Hindlimb muscle (tissue), 1 donor: Measurements from ENCODE around the gene RNU1-4. TPM values are rescaled to one million over a fixed set of nuclear protein-coding genes. Genes with fewer than 3 reads are reported as not detected.
"Not testable (repeated sequence)": the region's sequence is repeated elsewhere in the genome, so short reads cannot be mapped to it uniquely, and the experiment has no call there.

ENCODE experiments used
- DNase-seq: peaks from one replicate; pipeline ENCODE4 v3.0.0-alpha.2; 2013
- polyA plus RNA-seq: library from polyadenylated mRNA; unstranded; fragments of 120-200 nt; gene quantifications from one replicate; pipeline ENCODE4 v1.2.1, GENCODE V29; 2013; ENCODE audit not compliant: insufficient read length

The RNU1-4 gene
- polyA plus RNA-seq, 1 donor: not detected

DNA sequence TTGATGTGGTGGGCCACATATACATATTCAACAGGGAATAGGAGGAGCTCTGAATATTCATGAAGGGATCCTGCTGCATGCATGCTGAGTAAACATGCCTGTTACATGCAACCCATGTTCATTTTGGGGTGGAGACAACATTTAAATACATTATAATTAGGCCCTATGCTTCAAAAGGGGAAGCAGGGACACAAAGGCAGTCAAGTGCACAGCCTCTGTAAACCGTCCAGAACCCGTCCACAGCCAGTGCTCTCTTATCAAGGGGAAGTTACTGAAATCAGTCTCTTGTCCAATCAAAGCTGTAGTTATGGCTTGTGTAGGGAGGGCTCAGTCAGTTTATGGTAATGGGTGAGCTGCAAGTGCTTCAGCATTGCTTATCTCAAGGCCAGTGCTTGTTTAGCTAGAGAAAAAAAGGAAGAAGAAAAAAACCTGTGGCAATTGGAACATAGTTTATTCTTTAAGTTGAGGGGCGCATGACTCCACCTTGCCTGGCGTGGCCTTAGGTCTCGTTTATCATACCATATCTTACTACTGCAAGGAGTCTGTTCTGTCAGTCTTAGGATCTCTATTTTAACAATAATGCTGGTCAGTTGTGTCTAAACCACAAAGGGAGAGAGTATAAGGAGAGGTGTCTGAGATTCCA lies 7.9 kb upstream of the RNU1-4 start:
- not testable (repeated sequence) for DNase-seq

GRCh38 chr1:16741230-16741629 lies 914 bp downstream of the RNU1-4 start:
- not testable (repeated sequence) for DNase-seq

DNA sequence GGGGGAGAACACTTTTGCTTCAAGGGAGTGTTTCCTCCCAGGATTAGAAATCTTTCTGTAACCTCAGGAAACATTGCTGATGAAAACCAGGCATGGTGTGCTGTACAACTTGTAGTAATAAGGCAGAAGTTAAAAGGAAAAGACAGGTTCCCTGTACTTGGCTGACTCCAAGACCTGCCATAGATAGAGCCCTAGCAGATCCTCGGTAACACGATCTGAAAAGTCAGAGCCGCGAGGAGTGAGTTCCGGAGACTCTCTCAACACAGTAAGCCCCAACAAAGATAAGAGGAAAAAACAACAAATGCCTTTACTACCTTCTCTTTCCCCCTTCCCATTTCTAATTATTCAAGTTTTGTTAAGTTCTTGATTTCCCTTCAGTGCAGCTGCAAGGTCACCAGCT lies 7.3 kb downstream of the RNU1-4 start:
- DNase-seq: not testable (repeated sequence)

DNA sequence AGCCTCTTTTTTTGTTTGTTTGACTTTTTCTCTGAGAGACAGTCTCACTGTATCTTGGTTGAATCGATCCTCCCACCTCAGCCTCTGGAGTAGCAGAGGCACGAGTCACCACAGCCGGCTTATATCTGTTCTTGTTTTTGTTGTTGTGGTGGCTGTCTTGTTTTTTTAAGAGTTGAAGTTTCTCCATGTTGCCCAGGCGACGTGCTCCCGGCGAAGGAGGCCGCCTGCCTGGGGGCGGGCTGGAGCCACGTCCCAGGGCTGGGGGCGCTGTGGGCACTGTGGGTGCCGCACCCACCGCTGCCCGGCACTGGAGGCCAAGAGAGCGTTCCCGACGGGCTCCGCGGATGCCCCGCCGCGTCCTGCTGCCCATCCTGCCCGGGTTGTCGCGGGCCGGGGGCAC lies 8.4 kb downstream of the RNU1-4 start:
- DNase-seq: not testable (repeated sequence)

- DNase-seq: not testable (repeated sequence)
These were observed 9.9 kb downstream of the RNU1-4 start for GRCh38 chr1:16749910-16750888.

- not testable (repeated sequence) for DNase-seq
These were observed 12.5 kb downstream of the RNU1-4 start for GRCh38 chr1:16752770-16753169.

DNA sequence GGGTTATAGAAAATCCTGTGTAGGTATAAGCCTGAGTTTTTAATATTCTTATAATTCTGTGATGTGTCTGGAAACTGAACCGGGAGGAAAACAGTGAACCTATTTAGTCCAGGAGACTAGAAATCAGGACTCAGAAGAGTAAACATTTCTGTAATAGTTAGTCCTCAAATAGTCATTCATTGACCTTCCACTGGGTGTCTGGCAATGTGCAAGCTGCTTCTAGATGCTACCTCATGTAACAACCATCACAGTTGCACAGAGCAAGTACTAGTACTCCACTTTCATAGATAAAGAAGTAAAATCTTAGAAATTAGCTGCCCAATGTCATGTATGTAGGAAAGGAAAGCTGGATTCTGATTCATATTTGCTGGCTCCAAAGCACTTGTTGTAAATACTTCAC lies 15.1 kb downstream of the RNU1-4 start:
- not testable (repeated sequence) for DNase-seq

GRCh38 chr1:16755932-16756331 lies 15.6 kb downstream of the RNU1-4 start:
- not testable (repeated sequence) for DNase-seq

DNA sequence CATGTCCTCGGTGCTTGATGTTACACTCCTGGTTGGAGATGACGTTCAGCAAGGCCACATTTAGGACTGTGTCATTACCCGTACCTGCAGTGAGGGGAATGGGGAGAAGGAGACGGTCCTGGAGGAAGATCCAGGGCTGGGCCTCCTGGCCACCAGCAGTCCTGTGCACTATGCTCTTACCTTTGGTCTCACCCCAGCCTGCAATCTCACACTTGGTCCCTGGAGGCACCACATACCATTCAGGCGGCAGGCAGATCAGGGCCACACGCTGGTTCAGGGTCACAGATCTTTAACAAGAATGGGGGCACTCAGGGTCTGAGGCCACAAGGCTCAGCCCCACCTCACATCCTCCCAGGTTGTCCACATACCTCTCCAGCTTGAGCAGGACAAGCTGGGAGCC lies 17.3 kb downstream of the RNU1-4 start:
- DNase-seq: not testable (repeated sequence)

DNA sequence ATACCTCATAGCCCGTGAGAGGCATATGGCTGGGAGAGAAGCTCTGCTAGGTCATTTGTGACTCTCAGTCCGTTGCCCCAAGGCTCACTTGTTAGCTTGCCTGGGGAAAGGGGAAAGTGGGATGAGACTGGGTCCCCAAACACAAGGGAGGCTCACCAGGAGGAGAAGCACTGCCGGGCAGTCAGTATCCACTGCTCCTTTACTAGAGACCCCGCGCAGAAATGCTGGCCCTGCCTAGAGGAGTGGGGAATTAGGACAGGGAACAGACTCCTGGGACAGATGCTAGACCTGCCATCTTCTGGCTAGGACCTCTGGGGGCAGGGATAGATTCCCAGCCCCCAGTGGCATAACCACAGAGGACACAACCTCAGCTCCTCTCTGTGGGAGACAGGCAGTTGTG lies 17.7 kb downstream of the RNU1-4 start:
- DNase-seq: not testable (repeated sequence)

GRCh38 chr1:16759041-16759493 lies 18.8 kb downstream of the RNU1-4 start:
- DNase-seq: not testable (repeated sequence)

DNA sequence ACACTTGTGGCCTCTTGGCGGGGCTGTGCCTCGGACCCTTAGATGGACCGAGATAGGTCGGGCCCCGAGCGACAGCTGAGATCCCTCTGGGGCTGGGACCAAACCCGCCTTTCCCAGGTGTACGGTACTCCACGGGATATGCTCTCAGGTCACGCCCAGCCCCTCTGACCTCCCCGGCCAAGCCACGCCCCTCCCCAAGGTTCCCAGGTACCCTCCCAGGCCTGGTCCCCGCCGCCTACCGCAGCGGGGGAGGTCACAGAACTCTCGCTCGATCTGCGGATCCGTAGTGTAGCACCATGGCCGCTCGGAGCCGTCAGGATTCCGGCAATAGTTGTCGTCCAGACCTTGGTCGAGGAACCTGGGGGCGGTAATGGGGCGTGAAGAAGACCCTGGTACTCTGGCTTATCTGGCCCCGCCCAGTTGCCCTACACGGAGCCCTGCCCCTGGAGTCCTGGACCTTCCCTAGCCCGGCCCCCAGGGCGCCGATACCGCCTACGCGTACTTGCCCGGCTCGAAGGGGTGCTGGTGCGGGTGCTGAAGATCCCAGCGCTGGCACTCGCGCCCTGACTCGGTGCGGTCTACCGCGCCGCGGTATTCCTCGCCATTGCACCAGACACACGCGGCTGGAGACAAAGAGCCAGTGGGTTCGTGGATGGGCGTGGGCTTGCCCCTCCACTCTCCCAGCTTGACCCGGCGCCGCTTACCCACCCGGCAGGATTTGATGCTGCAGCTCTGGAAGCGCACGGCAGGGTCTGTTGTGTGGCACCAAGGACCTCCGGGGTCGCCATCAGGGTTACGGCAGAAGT lies 19.5 kb downstream of the RNU1-4 start:
- not testable (repeated sequence) for DNase-seq

GRCh38 chr1:16760456-16760765 lies 20.1 kb downstream of the RNU1-4 start:
- not testable (repeated sequence) for DNase-seq

DNA sequence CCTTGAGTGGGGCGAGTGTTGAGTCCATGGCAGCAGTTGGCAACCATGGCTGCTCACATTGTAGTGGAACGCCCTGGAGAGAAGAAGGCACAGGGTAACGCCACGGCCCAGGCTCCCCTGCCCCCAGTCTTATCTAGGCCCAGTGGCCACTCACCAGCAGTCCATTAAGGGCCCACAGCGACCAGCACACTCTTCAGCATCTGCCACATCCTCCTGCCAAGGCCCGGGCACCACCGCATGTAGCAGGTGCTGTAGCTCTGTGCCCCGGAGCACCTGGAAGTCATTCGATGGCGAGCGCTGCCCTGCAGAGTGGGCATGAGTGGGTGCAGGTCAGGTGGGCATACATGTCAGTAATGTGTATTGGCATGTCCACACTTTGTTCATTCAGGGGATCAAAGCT lies 20.5 kb downstream of the RNU1-4 start:
- not testable (repeated sequence) for DNase-seq

GRCh38 chr1:16764248-16764819 lies 24.0 kb downstream of the RNU1-4 start:
- not testable (repeated sequence) for DNase-seq

- peak; percentile 59 for DNase-seq
These were observed 24.7 kb downstream of the RNU1-4 start for GRCh38 chr1:16764820-16765655.

DNA sequence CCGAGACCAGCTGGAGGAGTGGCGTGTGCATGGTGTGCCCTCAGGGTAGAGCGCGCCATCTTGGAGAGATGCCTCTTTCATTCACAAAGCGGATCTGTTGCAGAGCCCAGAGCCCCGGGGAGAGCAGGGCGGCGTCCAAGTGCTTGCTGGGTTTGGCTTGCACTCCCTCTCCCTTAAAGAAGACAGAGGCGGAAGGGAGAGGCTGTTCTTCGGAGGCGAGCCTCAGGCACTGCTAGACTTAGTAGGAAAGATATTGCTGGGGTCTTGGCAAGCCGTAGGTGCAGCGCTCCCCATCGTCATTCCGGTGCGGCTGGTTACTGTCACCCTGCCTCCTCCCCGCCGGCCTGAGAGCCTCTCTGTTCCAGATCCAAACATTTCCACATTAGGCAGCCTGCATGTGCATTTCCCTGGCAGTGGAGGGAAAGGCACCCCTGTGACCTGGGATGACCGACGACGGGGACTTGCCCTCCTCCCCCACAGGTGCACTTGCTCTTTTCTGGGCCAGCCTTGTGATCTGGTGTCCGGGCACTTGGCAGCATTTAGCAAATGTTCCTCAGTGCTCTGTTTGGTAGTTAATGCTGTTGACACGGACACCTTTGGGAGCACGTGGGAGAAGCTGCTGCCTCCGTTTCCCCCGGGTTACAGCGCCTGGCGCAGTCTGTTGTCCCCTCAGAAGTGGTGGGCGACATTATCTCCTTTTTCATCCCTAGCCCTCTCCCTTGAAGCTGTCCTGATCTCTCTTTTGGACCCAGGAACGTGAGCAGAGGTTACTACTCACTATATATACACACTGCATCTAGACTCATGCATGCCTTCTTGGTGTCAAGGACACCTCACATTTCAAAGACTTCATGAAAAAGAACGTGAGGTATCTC lies 25.7 kb downstream of the RNU1-4 start:
- peak; percentile 65 for DNase-seq

DNA sequence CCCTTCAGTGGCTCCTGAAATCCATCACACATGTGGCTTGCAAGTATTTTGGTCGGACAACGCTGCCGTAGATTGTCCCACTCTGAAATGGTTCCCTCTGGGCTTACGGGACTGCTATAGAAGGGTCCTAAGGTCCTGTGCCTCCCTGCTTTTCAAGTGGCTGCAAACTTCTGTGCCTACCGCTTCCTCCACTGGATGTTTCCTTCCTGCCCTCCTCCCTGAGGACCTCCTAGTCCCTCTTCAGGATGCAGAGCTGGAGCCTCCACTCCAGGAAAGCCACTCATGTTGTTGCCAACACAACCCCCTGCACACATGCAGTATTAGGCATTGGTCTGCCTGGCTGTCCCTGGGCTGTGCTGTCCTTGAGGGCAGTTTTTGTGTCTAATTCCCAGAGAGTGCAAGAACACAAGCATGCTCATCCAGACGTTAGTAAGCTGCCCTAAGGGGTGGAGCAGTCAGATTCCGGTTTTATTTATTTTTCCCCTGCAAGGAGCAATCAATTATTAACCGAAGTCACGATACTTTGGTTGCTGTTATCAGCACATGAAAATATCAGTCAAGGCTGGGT lies 26.5 kb downstream of the RNU1-4 start:
- DNase-seq: not testable (repeated sequence)

GRCh38 chr1:16770139-16770759 lies 29.9 kb downstream of the RNU1-4 start:
- DNase-seq: peak; percentile 51
